Measurements from ENCODE around the gene ZFP36L1. TPM values are rescaled to one million over a fixed set of nuclear protein-coding genes. Genes with fewer than 3 reads are reported as not detected.

Gene ZFP36L1
- total RNA-seq, 1 experiment from 2014 or later: 304 TPM

DNA sequence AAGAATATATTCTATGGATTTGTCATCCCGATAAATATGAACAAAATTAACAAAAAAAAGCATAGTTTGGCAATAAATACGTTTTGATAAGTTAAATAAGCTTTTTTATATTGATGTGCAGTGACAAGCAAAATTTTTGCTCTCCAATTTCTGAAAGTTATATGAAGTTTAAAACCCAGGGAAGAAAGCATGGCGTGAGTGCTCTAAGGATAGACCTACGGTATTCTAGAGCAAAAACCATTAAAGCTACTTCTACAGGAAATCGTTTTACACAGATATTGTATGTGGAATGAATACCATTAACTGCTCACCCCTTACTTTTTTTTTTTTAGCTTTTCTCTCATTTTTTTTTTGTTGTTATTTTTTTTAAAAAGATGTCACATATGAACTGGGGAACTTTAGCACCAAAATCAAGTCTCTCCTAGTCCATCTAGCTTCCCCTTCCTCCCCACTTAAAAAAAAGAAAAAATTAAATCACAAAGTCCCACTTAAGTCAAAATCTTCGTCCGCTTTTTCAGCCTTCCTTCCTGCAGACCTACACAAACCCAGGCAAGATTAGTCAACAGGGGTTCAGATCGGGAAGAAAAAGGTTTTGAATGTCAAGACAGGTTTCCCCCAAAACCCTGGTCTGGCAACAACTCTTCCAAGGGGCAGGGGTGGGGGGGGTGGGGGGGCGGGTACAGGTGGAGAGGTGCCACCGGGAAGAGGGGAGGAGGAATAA, 4.4 kb downstream of the ZFP36L1 start:
- H4K20me1 ChIP-seq (ENCODE audit: insufficient read depth): peaks cover 9% of the 10 kb centered on the region; the same call in 1 of the 2 replicates
- TSS peak; percentile 2 for BruUV-seq (replicated peaks)
- no peaks in the 10 kb centered on the region for H3K9me2 ChIP-seq (ENCODE audit: insufficient read depth)
- H3K4me3 ChIP-seq (replicated peaks in 1 of 2; ENCODE audit: low read depth in 1 of 2, low read length in 2 of 2): no peak overlapping the region
- ChIA-PET RAD21 (ENCODE audit: low non-redundant PET in 1 of 2, low total read pairs in 2 of 2, uncharacterized antibody in 2 of 2, unreplicated experiment in 2 of 2) (interaction anchor here (0.7 to 3.7 kb wide), 2 partner anchors 539 to 607 kb away, joined by 3 to 14 read pairs; no protein-coding TSS in a partner anchor), POLR2A (interaction anchor here (0.6 to 7.1 kb wide), 12 partner anchors 8 to 856 kb away, joined by 3 to 120 read pairs (median 3); no protein-coding TSS in a partner anchor), CTCF (interaction anchor here (0.7 to 1.3 kb wide), 8 partner anchors 8 to 539 kb away, joined by 3 to 10 read pairs (median 3); no protein-coding TSS in a partner anchor)
- intact Hi-C loops (cut with micrococcal nuclease): loop anchor here (1.0 to 10.0 kb wide), 2 partner anchors 424 to 540 kb away; no protein-coding TSS in a partner anchor
- no peak for TF ChIP-seq ZFX (IDR thresholded peaks at IDR 0.05)
- no peak for TF ChIP-seq ZNF274 (IDR thresholded peaks at IDR 0.05; ENCODE audit: low read depth, low read length)
- no peak for TF ChIP-seq YY1 (IDR thresholded peaks at IDR 0.05; ENCODE audit: extremely low read depth, insufficient replicate concordance, low read depth, low read length)
- TF ChIP-seq, protein P1, sequence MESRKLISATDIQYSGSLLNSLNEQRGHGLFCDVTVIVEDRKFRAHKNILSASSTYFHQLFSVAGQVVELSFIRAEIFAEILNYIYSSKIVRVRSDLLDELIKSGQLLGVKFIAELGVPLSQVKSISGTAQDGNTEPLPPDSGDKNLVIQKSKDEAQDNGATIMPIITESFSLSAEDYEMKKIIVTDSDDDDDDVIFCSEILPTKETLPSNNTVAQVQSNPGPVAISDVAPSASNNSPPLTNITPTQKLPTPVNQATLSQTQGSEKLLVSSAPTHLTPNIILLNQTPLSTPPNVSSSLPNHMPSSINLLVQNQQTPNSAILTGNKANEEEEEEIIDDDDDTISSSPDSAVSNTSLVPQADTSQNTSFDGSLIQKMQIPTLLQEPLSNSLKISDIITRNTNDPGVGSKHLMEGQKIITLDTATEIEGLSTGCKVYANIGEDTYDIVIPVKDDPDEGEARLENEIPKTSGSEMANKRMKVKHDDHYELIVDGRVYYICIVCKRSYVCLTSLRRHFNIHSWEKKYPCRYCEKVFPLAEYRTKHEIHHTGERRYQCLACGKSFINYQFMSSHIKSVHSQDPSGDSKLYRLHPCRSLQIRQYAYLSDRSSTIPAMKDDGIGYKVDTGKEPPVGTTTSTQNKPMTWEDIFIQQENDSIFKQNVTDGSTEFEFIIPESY (IDR thresholded peaks at IDR 0.05; ENCODE audit: extremely low read depth, insufficient replicate concordance, low read length): no peak
- no peak for TF ChIP-seq CBX3 (IDR thresholded peaks at IDR 0.05; ENCODE audit: low read depth)
- no peak for TF ChIP-seq POLR2A (IDR thresholded peaks at IDR 0.05; ENCODE audit: borderline replicate concordance, extremely low read depth, insufficient read depth, insufficient read length)
- TF ChIP-seq SIN3A (IDR thresholded peaks at IDR 0.05; ENCODE audit: low read depth): no peak
- TF ChIP-seq EZH2 (IDR thresholded peaks at IDR 0.05): no peak
- no peak for TF ChIP-seq ELF1 (IDR thresholded peaks at IDR 0.05; ENCODE audit: borderline replicate concordance, low read depth)
- TF ChIP-seq RAD21 (IDR thresholded peaks at IDR 0.05; ENCODE audit: low read depth): no peak
- TF ChIP-seq SRF (IDR thresholded peaks at IDR 0.05; ENCODE audit: low read depth): no peak
- no peak for TF ChIP-seq CEBPB (IDR thresholded peaks at IDR 0.05; ENCODE audit: low read depth)
- TF ChIP-seq, protein P2, sequence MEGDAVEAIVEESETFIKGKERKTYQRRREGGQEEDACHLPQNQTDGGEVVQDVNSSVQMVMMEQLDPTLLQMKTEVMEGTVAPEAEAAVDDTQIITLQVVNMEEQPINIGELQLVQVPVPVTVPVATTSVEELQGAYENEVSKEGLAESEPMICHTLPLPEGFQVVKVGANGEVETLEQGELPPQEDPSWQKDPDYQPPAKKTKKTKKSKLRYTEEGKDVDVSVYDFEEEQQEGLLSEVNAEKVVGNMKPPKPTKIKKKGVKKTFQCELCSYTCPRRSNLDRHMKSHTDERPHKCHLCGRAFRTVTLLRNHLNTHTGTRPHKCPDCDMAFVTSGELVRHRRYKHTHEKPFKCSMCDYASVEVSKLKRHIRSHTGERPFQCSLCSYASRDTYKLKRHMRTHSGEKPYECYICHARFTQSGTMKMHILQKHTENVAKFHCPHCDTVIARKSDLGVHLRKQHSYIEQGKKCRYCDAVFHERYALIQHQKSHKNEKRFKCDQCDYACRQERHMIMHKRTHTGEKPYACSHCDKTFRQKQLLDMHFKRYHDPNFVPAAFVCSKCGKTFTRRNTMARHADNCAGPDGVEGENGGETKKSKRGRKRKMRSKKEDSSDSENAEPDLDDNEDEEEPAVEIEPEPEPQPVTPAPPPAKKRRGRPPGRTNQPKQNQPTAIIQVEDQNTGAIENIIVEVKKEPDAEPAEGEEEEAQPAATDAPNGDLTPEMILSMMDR (IDR thresholded peaks at IDR 0.05 in 2 of 3, conservative IDR thresholded peaks at IDR 0.05 in 1 of 3; ENCODE audit: borderline replicate concordance in 1 of 3, insufficient read depth in 1 of 3, low read depth in 2 of 3, low read length in 2 of 3): no peak
- TF ChIP-seq SP1 (IDR thresholded peaks at IDR 0.05; ENCODE audit: low read depth): no peak
- TF ChIP-seq, protein P3, sequence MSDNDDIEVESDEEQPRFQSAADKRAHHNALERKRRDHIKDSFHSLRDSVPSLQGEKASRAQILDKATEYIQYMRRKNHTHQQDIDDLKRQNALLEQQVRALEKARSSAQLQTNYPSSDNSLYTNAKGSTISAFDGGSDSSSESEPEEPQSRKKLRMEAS (IDR thresholded peaks at IDR 0.05): no peak
- no peak for TF ChIP-seq TCF7L2 (IDR thresholded peaks at IDR 0.05; ENCODE audit: borderline replicate concordance, extremely low read depth, insufficient read depth, insufficient read length)
- TF ChIP-seq EGR1 (IDR thresholded peaks at IDR 0.05; ENCODE audit: low read depth): no peak
- TF ChIP-seq, protein P4, sequence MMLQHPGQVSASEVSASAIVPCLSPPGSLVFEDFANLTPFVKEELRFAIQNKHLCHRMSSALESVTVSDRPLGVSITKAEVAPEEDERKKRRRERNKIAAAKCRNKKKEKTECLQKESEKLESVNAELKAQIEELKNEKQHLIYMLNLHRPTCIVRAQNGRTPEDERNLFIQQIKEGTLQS (IDR thresholded peaks at IDR 0.05): no peak
- peaks cover 58% of the 10 kb centered on the region for H3K79me2 ChIP-seq (ENCODE audit: insufficient read depth, low read length)
- peak overlapping the region; percentile 40; the same call in 1 of the 2 replicates for H3K4me2 ChIP-seq (ENCODE audit: low read length)
- H3K36me3 ChIP-seq (ENCODE audit: control insufficient read depth in 1 of 2, insufficient read depth in 2 of 2, low read length in 2 of 2): peaks cover 29 to 43% of the 10 kb centered on the region in 2 experiments
- ATAC-seq: no peak
- H3K27me3 ChIP-seq (ENCODE audit: insufficient read depth, low read length): no peaks in the 10 kb centered on the region
- H3K27ac ChIP-seq (ENCODE audit: low read depth, low read length): peak overlapping the region; percentile 99
- H3K4me1 ChIP-seq (ENCODE audit: control insufficient read depth in 1 of 2, insufficient read depth in 2 of 2, low read length in 2 of 2): peaks cover 62 to 83% of the 10 kb centered on the region in 2 experiments
- no peaks in the 10 kb centered on the region for H3K9me3 ChIP-seq (ENCODE audit: control insufficient read depth in 1 of 2, insufficient read depth in 1 of 2, low read depth in 1 of 2, low read length in 2 of 2)
- H2AFZ ChIP-seq (ENCODE audit: low read depth, low read length, poor library complexity, severe bottlenecking): no peak overlapping the region
- no peak for DNase-seq (ENCODE audit: low read depth, low spot score)
- peak overlapping the region; percentile 39; the same call in 1 of the 2 replicates for H3K9ac ChIP-seq (ENCODE audit: low read length)
